GM12801 (cell line): ENCODE data around the gene ERC2.

Source experiments
- TF ChIP-seq, protein P1 (sequence below): IDR thresholded peaks from one replicate; pipeline ENCODE4 v1.5.1; 2011; ENCODE audit warnings: control low read depth; ENCODE audit not compliant: insufficient read length; ENCODE audit errors: extremely low read depth

Gene ERC2

DNA sequence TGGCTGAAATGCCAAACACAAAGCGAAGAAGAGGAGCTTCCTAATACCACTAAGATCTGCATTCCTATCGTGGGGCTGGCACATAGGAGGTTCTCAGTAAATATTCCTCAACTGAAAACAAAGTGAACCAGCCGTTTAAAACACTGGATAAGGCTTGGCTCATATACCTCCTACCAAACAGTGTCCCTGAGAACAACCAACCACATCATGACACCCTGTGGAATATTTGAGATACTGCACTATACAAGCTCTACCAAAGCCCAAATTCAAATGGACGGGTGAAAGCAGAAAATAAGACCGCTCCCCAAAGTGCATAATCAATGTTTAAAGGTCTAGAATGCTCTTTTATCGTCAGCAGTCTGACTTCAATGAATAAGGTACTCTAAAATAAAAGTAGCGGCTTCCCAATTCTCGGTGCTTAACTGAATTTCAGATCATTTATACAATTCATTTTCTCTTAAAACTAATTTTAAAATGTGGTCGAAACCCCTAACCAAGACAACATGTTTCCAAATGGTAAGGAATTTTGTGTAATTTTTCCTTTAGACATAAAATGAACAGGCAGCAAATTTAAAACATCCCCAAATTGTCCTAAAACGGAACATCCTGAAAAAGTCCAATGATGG is 425.8 kb downstream of the ERC2 start:
- TF ChIP-seq, protein P1, sequence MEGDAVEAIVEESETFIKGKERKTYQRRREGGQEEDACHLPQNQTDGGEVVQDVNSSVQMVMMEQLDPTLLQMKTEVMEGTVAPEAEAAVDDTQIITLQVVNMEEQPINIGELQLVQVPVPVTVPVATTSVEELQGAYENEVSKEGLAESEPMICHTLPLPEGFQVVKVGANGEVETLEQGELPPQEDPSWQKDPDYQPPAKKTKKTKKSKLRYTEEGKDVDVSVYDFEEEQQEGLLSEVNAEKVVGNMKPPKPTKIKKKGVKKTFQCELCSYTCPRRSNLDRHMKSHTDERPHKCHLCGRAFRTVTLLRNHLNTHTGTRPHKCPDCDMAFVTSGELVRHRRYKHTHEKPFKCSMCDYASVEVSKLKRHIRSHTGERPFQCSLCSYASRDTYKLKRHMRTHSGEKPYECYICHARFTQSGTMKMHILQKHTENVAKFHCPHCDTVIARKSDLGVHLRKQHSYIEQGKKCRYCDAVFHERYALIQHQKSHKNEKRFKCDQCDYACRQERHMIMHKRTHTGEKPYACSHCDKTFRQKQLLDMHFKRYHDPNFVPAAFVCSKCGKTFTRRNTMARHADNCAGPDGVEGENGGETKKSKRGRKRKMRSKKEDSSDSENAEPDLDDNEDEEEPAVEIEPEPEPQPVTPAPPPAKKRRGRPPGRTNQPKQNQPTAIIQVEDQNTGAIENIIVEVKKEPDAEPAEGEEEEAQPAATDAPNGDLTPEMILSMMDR: no peak

DNA sequence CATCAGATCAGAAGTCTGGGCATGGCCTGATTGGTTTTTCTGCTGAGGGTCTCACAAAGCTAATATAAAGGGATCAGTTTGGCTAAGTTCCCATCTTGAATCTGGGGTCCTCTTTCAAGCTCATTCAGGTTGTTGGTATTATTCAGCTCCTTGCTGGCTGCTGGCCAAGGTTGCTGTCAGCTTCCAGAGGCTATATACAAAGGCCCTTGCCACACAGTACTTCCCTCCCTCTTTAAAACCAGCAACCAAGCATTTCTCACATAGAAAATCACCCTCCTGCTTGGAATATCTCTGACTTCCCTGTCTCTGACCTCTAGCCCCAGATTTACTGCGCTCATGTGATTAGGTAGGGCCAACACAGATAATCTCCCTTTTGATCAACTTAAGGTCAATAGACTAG is 442.9 kb downstream of the ERC2 start:
- TF ChIP-seq, protein P1: no peak

DNA sequence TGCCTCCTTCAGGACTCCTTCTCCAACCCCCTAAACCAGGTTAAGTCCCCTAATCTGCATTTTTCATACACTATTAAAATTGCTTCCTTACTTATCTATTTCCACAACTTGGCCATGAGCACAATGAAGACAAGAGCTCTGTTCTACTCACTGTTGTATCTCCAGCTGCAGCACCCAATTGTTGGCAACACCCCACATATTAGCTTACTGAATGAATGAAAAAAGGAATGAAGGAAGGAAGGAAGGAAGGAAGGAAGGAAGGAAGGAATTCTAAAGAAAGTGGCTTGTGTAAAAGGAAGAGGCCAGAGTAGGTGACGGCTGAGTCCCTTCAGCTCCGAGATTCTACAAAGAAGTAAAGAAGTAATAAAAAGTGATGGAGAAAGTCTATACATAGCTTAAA is 444.7 kb downstream of the ERC2 start:
- TF ChIP-seq, protein P1: no peak

DNA sequence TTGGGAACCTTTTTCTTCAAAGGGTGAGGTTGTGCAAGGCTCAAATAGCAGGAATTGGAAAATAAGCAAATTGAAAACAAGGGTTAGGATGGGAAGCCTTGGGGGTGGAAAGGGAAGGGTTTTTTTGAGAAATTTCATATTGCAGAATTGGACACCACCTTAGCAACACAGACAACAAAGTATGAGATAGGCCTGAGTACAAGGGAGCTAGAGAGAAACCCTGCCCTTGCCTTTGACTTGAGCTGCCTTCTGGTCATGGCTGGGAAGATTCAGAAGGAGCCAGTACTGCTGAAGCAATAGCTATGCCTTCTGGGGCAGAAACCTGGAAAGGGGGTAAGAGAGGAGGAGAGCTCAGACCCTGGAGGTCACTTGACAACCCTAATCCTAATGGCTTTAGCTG is 445.6 kb downstream of the ERC2 start:
- TF ChIP-seq, protein P1: no peak

DNA sequence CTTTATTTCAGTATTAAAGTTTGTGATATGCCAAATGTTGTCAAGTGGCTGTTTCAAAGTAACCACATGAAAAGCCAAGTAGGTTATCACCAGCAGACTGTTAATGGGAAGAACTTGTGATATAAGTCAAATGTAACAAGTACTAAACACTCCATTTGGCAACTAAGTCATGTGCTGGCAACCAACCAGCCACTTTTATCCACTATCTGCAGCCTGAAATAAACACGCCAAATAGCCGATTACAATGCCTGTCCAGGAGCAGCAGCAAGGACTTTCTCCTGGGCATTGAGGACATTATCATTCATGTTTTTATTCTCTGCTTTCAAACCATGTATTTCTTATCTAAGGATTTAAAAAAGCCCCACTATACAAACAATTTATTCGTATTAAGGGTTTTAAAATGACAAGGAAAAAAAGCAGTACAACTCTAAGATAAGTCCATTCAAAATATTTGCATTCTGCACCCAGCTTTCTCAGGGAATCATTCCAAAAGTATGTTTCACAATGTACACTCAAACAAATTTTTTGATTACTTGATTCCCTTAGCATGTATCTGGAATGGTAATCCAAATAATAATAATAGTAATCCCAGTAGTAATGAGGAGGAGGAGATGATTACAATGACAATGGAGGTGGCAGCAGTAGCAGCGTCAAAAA is 448.6 kb downstream of the ERC2 start:
- TF ChIP-seq, protein P1: no peak

DNA sequence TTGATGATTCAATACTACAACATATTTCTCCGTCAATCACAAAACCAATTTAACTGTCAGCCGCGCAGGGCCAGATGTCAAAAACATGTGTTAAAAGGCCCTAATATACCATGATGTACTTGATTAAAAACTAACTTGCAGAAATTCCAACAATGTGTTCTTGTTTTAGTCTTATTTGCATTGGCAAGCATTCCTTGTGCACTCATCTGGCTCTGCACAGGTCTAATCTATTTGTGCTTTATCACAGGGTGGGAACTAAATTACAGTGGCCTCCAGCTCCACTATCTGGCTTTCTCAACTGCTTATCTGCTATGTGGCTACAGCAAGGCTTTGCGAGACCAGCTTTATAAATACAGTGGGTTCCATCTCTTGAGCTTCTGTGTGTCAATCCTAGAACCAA is 455.5 kb downstream of the ERC2 start:
- TF ChIP-seq, protein P1: no peak

DNA sequence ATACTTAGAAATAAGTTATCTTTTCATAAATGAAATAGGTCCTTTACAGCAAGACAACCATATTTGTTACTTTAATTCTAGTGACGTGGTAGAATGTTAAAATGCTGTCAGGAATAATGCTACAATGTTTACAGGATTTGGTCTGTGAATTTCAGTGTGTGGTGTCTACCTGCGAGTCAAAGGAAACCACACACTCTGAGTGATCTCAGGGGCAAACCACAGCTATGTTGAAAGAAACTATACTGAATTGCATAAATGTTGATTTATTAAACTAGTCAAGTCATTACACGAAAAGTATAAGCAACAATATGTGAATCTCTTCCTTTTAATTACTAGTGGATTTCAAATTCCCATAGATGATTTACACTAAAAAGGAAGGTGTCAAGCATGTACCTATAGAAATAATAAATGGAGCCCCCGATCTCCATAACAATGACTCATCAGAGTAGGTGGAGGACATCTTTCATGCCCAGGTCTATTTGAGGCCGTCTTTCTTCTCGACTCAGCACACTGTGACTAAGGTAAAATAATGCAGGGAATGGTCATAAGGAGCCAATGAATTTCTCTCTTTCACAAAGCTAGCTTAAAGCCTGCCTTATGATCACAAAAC is 463.0 kb downstream of the ERC2 start:
- TF ChIP-seq, protein P1: no peak
